RWPE2 (cell line): ENCODE data around the gene SPNS3.

Experiments used
- ATAC-seq: fragments of 200-7000 bp; cut with Tn5 transposase; 3 replicates; pipeline ENCODE4 v1.9.1; 2021; ENCODE audit warnings: low read depth
- DNase-seq: peaks from one replicate; pipeline ENCODE4 v3.0.0-alpha.2; 2020; ENCODE audit warnings: low spot score
- H3K27ac ChIP-seq: fragments of 450-650 bp; 2 replicates; pipeline ENCODE4 v1.5.1; 2017; ENCODE audit warnings: mild to moderate bottlenecking; ENCODE audit not compliant: poor library complexity, severe bottlenecking
- H3K27me3 ChIP-seq: fragments of 250-450 bp; sonication (Bioruptor Pico); 2 replicates; pipeline ENCODE4 v1.5.1; 2021; ENCODE audit warnings: mild to moderate bottlenecking, moderate library complexity; ENCODE audit not compliant: insufficient read depth, poor library complexity, severe bottlenecking
- H3K36me3 ChIP-seq: fragments of 250-450 bp; sonication (Bioruptor Pico); 2 replicates; pipeline ENCODE4 v1.5.1; 2020; ENCODE audit warnings: low read depth, mild to moderate bottlenecking, moderate library complexity
- H3K4me1 ChIP-seq: fragments of 250-450 bp; sonication (Bioruptor Pico); 2 replicates; pipeline ENCODE4 v1.5.1; 2021; ENCODE audit warnings: mild to moderate bottlenecking, moderate library complexity; ENCODE audit not compliant: insufficient read depth, poor library complexity, severe bottlenecking
- H3K4me3 ChIP-seq: fragments of 250-450 bp; sonication (Bioruptor Pico); 2 replicates; pipeline ENCODE4 v1.5.1; 2021; ENCODE audit warnings: mild to moderate bottlenecking, moderate library complexity; ENCODE audit not compliant: severe bottlenecking
- H3K9me3 ChIP-seq: fragments of 250-450 bp; sonication (Bioruptor Pico); 2 replicates; pipeline ENCODE4 v1.5.1; 2021; ENCODE audit warnings: mild to moderate bottlenecking, moderate library complexity; ENCODE audit not compliant: severe bottlenecking
- TF ChIP-seq, protein P1 (sequence below): fragments of 450-650 bp; IDR thresholded peaks from one replicate; pipeline ENCODE4 v1.5.1; 2017; ENCODE audit warnings: mild to moderate bottlenecking, moderate library complexity; ENCODE audit not compliant: poor library complexity, severe bottlenecking

The SPNS3 gene

DNA sequence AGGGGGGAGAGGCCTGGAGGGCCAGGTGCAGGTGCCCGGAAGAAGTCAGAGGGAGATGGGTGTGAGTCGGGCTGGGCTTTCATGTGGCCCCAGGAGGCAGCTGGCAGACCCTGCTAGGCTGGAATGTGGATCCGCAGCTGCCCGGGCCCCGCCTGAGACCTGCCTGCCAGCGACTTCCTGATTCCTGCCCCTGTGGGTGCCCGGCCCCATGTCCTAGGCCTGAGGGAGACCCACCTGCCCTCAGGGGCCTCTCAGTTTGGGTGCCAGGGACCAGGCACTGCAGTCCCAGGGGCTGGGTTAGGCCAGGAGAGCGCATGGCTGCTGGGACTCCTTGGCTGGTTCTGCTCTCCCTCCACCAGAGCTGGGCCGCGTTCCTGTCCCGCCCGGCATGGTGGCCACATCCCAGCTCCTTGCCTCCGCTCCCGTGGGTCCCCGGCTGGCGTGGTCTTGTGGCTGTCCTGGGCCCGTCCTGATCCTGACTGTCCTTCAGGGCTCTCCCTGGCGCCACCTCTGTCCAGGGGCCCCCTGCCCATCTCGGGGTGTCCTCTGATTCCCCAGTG lies 42.9 kb downstream of the SPNS3 start:
- TF ChIP-seq, protein P1, sequence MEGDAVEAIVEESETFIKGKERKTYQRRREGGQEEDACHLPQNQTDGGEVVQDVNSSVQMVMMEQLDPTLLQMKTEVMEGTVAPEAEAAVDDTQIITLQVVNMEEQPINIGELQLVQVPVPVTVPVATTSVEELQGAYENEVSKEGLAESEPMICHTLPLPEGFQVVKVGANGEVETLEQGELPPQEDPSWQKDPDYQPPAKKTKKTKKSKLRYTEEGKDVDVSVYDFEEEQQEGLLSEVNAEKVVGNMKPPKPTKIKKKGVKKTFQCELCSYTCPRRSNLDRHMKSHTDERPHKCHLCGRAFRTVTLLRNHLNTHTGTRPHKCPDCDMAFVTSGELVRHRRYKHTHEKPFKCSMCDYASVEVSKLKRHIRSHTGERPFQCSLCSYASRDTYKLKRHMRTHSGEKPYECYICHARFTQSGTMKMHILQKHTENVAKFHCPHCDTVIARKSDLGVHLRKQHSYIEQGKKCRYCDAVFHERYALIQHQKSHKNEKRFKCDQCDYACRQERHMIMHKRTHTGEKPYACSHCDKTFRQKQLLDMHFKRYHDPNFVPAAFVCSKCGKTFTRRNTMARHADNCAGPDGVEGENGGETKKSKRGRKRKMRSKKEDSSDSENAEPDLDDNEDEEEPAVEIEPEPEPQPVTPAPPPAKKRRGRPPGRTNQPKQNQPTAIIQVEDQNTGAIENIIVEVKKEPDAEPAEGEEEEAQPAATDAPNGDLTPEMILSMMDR = no peak
- ATAC-seq (peak; percentile 56), DNase-seq (no peak)
- Histone ChIP-seq H3K9me3 (no peaks in the 10 kb centered on the region), H3K36me3 (no peaks in the 10 kb centered on the region), H3K4me3 (no peak overlapping the region), H3K27ac (no peak overlapping the region), H3K27me3 (no peaks in the 10 kb centered on the region), H3K4me1 (no peaks in the 10 kb centered on the region)

DNA sequence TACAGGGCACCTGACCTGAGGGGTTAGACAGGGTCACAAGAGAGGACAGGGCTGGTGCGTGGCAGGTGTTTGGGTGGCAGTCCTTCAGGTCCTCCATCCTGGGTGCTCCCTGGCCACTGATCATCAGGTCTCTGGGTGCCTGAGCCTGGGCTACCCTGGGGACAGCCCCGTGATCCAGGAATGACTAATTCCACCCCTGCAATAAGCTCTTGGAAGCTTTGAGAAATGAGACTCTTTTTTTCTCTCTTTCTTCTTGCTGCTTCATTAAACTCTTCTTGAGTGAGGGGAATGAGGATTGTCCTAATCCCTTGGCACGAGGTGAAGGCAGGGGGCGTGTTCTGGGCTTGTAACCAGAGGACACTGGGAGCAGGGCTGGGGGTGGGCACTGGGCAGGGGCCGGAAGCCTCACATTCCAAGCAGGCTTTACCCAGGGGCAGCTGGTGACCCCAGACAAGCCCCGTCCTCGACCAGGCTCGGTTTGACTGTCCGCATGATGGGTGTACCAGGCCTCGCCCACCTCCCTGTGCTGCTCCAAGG lies 43.6 kb downstream of the SPNS3 start:
- H3K9me3 ChIP-seq = no peaks in the 10 kb centered on the region
- no peaks in the 10 kb centered on the region for H3K4me1 ChIP-seq
- no peak overlapping the region for H3K4me3 ChIP-seq
- no peaks in the 10 kb centered on the region for H3K27me3 ChIP-seq
- TF ChIP-seq, protein P1 = no peak
- H3K36me3 ChIP-seq = no peaks in the 10 kb centered on the region
- no peak overlapping the region for H3K27ac ChIP-seq
- DNase-seq (no peak), ATAC-seq (no peak)

DNA sequence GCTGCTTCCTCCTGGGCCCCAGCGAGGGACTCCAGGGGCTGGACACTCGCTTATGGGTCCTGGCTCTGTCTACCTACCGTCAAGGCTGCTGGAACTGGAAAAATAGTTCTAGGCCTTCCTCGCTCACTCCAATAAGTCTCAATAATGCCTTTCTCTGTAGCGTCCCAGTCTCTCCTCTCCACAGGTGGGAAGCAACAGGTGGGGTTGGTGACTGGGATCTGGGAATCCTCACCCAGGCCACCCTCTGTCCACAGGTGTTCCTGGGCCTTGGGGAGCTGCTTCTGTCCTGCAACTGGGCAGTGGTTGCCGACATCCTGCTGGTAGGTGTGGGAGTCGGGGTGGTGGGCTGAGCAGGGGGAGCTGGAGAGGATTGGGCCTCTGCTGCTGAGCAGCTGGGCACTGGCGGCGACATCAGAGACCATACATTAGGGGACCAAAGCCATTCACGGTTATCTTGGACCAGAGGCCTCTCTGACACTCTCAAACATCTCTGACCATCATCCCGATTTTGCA lies 44.6 kb downstream of the SPNS3 start:
- Histone ChIP-seq H3K4me1 (peaks cover 10% of the 10 kb centered on the region), H3K9me3 (no peaks in the 10 kb centered on the region), H3K27me3 (no peaks in the 10 kb centered on the region), H3K36me3 (no peaks in the 10 kb centered on the region), H3K27ac (no peak overlapping the region), H3K4me3 (no peak overlapping the region)
- TF ChIP-seq, protein P1 = no peak
- DNase-seq = no peak
- ATAC-seq = no peak

DNA sequence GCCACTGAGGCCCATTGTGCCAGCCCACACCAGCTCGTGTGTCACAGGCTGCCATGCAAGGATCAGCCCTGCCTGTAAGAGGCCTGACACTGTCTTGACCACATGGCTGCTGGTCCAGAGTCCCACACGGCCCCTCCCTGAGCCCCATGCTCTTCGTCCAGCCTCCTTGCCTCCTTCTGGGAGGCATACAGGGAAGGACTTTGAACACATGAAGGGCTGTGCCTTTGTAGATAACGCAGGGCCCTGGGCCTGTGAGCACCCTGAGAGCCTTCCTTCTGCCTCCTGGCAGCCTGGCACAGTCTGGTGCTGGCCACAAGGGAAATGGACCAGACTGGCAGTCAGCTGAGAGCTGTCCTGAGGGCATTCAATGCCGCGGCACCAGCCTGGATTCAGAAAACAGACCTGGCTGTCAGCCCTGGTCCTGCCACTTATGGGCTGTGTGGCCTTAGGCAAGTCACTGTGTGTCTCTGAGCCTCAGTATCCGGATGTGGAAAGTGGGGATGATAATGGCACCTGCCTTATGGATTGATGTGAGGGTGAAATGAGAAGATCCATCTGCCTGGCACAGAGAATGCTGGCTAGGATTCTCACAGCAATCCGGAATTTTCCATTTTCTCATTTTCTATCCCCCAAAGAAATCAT lies 45.7 kb downstream of the SPNS3 start:
- no peaks in the 10 kb centered on the region for H3K9me3 ChIP-seq
- H3K27ac ChIP-seq = no peak overlapping the region
- DNase-seq (no peak), ATAC-seq (no peak)
- H3K36me3 ChIP-seq = no peaks in the 10 kb centered on the region
- TF ChIP-seq, protein P1 = no peak
- no peak overlapping the region for H3K4me3 ChIP-seq
- no peaks in the 10 kb centered on the region for H3K27me3 ChIP-seq
- H3K4me1 ChIP-seq = peaks cover 16% of the 10 kb centered on the region
